Suprapubic skin (tissue), 4 donors: ENCODE measurements around the gene KIAA1217.

Experiments used
- EP300 ChIP-seq: sonication (generic); formaldehyde crosslinking; IDR thresholded peaks from one replicate; pipeline ENCODE4 v1.6.1; 2017; ENCODE audit warnings: antibody characterized with exemption
- POLR2A ChIP-seq, 2 donors: fragments of 450-650 bp; IDR thresholded peaks; one replicate each; pipeline ENCODE4 v1.6.1; 2017; ENCODE audit warnings: antibody characterized with exemption in 2 of 2, mild to moderate bottlenecking in 2 of 2, moderate library complexity in 2 of 2
- POLR2AphosphoS5 ChIP-seq, 3 donors: sonication (generic); formaldehyde crosslinking; IDR thresholded peaks; one replicate each; pipeline ENCODE4 v1.6.1; 2017; ENCODE audit warnings: antibody characterized with exemption in 3 of 3
- TF ChIP-seq, protein P1 (sequence below), 2 donors: fragments of 200-600 bp in 1 of 2; fragments of 450-650 bp in 1 of 2; sonication (generic) in 1 of 2; IDR thresholded peaks; one replicate each; pipeline ENCODE4 v1.5.1; 2016 to 2019; ENCODE audit warnings: antibody characterized with exemption in 2 of 2, mild to moderate bottlenecking in 1 of 2, moderate library complexity in 1 of 2

DNA sequence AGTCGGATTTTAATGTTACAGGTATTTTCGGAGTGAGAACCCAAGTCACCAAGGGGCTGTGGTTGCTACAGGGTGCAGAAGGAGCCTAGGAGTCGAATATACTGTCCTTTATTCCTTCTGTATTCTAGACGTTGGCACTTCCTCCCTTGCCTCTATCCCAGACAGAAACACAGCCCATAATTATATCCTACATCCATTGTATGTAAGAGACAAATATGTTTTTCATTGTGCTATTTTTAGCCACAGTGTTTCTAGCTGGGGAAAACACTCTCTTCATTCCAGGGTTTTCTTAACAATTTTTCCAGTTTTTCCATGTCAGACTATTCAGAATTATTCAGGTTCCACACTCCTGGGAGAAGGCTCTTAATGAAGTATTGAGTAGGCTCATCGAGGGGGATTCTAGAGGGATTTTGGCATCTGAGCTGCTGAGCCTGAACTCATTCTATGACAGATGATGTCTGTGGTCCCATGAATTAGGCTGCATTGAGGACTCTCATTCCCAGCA is 32.6 kb downstream of the KIAA1217 start:
- TF ChIP-seq POLR2A (IDR thresholded peaks at IDR 0.05) = no peak
- no peak for TF ChIP-seq POLR2AphosphoS5 (IDR thresholded peaks at IDR 0.05)
- no peak for TF ChIP-seq EP300
- TF ChIP-seq, protein P1, sequence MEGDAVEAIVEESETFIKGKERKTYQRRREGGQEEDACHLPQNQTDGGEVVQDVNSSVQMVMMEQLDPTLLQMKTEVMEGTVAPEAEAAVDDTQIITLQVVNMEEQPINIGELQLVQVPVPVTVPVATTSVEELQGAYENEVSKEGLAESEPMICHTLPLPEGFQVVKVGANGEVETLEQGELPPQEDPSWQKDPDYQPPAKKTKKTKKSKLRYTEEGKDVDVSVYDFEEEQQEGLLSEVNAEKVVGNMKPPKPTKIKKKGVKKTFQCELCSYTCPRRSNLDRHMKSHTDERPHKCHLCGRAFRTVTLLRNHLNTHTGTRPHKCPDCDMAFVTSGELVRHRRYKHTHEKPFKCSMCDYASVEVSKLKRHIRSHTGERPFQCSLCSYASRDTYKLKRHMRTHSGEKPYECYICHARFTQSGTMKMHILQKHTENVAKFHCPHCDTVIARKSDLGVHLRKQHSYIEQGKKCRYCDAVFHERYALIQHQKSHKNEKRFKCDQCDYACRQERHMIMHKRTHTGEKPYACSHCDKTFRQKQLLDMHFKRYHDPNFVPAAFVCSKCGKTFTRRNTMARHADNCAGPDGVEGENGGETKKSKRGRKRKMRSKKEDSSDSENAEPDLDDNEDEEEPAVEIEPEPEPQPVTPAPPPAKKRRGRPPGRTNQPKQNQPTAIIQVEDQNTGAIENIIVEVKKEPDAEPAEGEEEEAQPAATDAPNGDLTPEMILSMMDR (IDR thresholded peaks at IDR 0.05) = no peak
